Effector CD8-positive, alpha-beta T cell (primary cell): ENCODE measurements around the gene KRT40.
"Not testable (repeated sequence)": the region's sequence is repeated elsewhere in the genome, so short reads cannot be mapped to it uniquely, and the experiment has no call there.

Experiments
- DNase-seq: peaks from one replicate; lab custom pipeline; 2025; lab: John Stamatoyannopoulos, UW
- total RNA-seq, 4 experiments: gene quantifications; one replicate each; lab custom pipeline; 2026; lab: John Stamatoyannopoulos, UW

The KRT40 gene
- total RNA-seq: 0 reads per million in 4 experiments

DNA sequence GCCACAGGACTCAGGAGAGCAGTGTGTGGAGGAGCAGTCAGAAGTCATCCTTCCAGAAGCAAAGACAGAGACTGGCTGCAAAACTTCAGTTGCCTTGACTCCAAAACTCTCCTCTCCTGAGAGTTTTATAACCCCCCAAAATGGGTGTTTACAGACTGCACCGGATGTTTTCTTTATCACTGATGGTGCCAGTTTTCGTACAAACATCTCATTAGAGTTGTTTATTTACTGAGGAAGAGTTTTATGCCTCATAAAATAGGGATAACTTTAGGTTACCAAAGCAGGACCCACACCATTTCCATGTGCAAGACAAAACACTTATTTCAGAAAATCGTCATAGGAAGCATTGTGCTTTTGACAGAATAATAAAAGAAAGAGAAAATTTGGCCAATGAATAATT is at the start of gene KRT40:
Gene KRT40, minus strand, starts transcription at position 101 of the 400 bp plus-strand sequence. Its CDS starts 53 bp downstream, at position 48.
- DNase-seq: no peak

DNA sequence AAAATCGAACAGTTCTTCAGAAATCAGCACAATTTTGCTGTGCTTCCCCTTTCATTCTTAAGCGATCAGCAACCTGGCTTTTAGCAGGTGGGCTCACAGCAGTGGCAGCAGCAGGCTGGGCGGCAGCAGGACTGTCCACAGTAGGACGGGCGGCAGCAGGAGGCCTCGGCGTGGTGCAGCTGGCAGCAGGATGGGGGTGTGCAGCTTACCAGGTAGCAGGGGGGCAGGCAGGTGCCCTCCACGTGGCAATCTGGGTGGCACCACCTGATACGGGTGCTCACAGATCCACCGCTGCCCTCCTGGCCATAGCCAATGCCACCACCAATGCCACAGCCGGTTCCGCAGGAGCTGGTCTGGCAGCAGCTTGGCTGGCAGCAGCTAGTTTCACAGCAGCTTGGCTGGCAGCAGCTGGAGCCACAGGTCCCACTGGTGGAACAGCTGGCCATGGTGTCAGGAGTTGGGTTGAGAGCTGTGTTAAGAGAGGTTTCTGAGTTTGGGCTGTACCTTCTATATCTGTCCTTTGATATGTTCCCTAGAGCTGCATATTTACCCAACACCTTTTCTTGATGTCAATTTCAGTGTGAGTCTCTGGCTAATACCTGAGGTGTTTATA is 45.6 kb upstream of the KRT40 start, which contains the start of gene KRTAP1-4:
Gene KRTAP1-4, minus strand, starts transcription at position 563 of the 613 bp plus-strand sequence. Its CDS starts 117 bp downstream, at position 446.
- DNase-seq: no peak

DNA sequence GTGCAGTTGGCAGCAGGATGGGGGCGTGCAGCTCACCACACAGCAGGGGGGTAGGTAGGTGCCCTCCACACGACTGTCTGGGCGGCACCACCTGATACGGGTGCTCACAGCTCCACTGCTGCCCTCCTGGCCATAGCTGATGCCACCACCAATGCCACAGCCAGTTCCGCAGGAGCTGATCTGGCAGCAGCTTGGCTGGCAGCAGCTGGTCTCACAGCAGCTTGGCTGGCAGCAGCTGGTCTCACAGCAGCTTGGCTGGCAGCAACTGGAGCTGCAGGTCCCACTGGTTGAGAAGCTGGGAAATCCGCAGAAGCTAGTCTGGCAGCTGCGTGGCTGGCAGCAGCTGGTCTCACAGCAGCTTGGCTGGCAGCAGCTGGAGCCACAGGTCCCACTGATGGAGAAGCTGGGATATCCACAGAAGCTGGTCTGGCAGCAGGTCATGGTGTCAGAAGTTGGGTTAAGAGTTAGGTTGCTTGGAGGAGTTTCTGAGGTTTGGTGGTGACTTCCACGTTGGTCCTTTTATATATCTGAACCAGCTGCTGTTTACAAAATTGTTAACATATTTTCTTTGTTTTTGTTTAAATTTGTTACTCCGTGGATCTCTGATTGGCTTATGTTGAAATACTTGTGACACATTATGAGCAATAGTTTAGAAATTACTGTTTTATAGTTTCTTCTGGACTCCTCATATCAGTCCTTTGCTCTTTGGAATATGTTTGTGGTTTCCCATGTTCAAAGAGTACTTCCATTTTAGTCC is 42.8 kb upstream of the KRT40 start, which contains the start of gene KRTAP1-5:
Gene KRTAP1-5, minus strand, starts transcription at position 494 of the 757 bp plus-strand sequence. Its CDS starts 53 bp downstream, at position 441.
- no peak for DNase-seq

DNA sequence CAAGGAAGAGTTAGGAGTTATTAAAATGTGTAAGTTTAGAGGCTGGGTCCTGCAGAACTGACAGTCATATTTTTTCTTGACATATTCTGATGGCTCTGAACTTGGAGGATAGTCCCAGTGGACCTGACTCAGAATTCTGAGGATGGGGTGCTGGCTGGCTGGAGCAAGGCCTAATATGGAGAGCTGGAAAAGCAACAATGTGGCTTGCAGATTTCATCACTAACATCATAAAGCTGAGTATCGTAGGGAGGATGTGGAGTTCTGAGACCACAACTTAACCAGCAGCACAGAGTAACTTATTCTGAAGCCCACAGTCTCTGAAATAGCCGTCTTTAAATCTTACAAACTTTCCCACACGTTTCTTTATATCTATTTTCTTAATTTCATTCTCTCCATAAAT is 40.6 kb upstream of the KRT40 start:
- no peak for DNase-seq

DNA sequence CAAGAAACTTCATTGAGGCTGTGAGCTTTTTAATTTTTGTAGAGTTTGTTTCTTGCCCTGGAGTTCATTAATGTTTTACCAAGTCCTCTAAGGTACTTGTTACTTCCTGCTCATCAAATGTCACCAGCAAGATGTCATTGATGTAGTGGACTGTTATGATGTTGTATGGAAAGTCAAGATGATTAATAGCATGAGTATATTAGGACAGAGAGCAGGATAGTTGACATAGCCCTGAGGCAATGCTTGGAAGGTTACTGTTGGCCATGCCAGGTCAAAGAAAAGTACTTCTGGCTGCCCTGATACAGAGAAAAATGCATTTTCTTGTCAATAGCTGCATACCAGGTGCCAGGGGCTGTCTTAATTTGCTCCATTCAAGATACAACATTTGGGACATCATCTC is 36.2 kb upstream of the KRT40 start:
- DNase-seq: no peak

DNA sequence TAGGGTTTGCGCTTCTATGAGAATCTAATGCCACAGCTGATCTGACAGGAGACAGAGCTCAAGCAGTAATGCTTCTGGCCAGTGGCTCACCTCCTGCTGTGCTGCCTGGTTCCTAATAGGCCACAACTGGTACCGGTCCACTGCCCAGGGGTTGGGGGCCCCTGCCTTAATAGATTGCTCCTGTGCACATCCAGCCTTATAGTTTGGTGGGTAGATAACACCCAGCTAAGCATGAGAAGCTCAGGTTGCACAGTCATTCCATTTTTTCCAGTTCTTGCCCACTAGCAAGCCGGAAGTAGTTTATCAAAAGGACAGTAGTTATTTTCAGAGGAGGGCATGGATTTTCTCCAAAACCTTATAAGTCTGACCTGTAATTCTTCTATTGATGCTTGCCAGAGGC is 35.3 kb upstream of the KRT40 start:
- DNase-seq: no peak

DNA sequence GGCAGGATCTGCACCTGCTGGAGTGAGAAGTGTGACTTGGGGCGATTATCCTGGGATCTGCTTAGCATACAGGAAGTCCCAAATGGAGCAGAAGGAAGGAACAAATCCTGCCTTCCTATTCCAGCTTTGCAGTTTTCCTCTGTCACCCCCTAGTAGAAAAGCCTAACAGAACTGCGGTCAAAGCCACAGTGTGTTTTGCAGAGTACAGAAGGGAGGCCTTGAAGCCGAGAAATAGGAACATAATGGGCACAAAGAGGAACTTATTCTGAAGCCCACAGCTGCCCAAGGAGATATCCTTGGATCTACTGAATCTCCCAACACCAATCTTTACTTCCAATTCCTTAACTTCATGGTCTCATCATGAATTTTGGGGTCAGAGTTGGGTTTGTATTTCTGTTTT is 34.4 kb upstream of the KRT40 start:
- no peak for DNase-seq

DNA sequence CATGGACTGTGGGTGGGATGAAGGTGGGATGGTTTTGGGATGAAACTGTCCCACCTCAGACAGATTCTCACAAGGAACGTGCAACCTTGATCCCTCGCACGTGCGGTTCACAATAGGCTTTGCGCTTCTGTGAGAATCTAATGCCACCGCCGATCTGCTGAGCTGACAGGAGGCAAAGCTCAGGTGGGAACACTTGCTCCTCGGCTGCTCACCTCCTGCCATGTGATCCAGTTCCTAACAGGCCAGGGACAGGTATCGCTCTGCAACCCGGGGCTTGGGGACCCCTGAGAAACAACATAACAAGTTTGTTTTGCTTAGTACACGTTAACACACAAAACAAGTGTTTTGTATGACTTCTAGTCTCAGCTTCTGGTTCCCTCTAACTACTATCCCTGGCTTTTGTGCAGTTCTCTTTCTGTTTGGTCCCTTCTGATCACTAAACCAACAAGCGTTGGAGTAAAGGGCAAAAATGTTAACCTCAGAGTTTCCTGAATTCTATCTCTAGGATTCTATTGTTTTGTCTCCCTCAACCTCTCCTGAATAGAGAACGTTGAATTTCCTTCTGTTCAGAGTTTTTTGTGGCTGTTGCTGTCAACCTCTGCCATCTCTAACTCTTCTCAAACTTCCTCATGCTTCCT is 32.6 kb upstream of the KRT40 start:
- no peak for DNase-seq

DNA sequence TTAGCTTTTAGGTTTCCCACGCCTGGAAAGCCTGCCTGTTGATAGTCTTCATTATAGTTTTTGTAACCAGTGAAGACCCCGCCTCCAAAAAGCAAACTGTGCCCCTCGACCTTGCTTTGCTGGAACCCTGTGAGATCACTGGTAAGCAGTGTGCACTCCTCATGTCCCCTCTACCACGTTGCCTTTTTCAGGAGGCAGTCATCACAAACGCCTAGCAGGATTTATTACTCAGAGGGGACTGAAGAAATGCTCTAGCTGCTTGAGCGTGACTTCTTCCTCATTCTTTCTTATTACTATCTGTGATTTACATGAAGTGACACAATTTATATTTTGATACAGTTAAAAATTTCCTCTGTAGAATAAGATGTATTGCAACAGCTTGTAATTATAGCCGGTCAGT is 31.3 kb upstream of the KRT40 start:
- no peak for DNase-seq

DNA sequence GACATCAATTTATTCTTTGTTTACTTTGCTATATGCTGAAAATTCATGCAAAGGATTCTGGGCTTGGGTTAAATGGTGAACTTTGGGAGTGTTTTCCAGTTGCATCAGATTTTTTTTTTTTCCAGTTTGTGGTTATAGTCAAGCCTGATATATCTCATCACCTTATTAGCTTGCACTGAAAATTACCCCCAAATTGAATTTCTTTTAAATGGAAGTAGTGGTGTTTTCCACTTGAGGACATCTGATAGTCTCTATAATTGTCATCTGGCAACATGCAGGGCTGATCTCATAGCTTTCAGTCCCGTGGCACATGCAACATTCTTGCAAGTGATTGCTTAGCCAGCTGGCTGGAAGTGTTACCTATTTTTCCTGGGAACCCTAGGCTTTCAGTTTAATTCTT is 29.5 kb upstream of the KRT40 start:
- DNase-seq: no peak

DNA sequence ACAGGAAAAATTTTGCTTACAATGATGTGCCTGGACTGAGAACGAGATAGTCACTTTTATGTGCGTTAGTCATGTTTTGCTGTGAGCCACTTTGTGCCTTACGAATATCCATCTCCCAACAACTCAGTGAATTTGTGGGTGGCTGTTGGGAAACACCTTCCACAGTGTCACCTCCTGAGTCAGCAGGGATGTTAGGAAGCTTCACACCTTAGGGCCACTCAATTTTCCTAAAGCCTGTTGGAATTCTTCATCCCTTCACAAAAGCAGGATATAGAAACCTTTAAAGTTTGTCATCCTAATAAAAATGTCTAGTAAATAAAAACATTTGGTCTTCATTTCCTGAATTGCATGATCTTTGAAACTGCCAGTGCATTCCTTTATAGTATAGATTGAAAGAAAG is 29.1 kb upstream of the KRT40 start:
- DNase-seq: no peak

DNA sequence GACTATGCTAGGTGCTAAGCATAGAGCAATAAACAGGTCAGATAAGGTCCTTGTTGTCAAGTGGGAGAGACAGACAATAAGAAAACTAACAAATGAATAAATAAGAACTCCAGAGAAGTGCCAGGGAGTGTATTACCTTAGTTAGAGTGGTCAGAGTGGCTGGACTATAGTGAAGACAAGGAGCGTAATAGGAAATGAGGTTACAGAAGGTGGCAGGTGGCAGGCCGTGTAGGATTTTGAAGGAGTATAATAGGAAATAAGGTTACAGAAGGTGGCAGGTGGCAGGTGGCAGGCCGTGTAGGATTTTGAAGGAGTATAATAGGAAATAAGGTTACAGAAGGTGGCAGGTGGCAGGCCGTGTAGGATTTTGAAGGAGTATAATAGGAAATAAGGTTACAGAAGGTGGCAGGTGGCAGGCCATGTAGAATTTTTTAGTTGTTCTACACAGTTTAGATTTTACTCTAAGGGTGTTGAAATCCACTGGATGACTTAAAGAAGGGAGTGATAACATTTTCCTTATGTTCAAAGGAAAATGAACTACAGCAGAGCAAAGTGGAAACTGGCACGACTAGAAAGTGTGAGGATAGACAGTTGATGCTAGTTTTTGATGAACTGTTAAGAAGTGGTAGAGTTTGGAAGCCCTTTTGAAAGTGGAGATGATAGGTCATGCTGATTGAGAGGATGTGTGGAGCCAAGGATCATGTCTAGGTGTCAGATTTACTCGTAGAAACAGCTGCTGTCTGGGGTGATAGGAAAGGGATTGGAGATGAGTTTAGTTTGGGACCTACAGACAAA is 28.4 kb upstream of the KRT40 start:
- no peak for DNase-seq

DNA sequence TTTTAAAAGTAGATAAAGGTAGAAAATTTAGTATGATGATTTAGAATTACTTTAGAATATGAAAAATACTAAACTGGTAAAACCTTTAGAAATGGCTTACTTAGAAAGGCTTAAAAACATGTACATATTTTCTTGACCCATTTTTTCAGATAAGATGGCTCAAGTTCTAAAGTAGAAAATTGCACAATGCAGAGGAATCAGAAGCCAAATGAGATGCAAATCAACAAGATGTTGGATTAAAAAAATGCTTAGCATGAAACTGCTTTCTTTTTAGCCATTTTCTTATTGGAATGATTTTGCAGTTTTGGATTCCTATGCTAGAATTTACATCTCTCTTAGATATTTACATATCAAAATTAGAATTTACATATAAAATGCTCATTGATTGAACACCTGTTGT is 26.3 kb upstream of the KRT40 start:
- no peak for DNase-seq

DNA sequence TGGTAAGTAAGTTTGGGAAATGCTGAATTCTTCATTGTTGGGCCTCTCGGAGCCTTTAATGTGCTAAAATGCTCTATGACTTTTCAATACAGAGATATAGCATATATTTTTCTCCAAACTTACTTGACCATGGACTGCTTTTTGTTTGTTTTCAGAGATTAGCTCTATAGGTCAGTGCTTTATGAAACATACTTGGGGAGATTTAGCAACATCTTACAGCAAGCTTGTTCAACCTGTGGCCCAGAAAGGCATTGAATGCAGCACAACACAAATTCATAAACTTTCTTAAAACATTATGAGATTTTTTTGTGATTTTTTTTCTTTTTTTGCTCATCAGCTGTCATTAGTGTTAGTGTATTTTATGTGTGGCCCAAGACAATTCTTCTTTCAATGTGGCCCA is 25.8 kb upstream of the KRT40 start:
- DNase-seq: no peak

DNA sequence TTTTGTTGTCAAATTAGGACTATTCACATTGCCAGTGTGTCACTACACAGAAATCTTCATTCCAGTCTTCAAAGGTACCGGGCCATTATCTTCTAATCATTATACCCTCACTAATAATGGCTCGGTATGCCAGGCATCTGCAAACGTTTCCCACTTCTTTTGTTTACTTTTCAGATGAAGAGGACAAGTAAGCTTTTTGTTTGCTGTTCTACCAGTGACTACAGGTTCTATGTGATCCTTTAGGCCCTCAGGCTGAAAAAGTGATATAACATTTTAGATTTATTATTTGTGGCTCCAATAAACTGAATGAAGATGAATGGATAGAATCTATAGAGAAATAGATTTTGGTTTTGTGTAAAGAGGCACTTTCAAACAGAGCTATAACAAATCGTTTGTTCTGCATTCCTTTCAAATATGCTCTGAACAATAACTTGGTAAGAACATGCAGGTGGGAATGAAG is 25.2 kb upstream of the KRT40 start:
- no peak for DNase-seq

DNA sequence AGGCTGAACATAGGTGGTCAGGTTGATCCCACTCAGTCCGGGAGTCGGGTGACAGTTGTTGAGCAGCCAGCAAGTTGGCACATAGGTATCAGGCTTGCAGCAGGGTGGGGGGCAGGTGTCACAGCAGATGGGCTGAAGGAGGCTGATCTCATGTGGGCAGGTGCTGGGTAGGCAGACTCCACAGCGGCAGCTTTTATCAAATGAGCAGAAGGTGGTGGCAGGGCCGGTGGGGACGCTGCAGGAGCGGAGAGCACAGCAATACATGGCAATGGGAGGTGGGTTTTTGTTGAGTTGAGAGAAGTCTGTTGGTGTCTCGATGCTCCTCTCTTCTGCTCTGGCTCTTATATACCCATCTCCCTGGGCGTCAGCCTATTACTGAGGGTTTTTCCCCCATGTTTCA is 24.7 kb upstream of the KRT40 start, which contains the start of gene KRTAP3-1:
Gene KRTAP3-1, minus strand, starts transcription at position 318 of the 400 bp plus-strand sequence. Its CDS starts 54 bp downstream, at position 264.
- no peak for DNase-seq

DNA sequence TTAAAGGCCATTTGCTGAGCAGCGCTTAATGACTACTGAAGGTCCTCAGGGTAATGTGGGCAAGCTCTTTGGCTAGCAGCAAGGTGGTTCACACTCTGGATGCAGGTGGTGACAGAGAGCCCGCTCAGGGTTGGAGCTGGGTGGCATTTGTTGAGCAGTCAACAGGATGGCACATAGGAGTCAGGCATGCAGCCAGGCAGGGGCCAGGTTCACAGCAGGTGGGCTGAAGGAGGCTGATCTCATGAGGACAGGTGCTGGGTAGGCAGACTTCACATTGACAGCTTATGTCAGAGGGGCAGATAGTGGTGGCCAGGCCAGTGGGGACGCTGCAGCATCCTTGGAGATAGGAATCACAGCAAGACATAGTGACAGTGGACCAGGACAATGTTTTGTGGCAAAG is 20.3 kb upstream of the KRT40 start:
- no peak for DNase-seq

DNA sequence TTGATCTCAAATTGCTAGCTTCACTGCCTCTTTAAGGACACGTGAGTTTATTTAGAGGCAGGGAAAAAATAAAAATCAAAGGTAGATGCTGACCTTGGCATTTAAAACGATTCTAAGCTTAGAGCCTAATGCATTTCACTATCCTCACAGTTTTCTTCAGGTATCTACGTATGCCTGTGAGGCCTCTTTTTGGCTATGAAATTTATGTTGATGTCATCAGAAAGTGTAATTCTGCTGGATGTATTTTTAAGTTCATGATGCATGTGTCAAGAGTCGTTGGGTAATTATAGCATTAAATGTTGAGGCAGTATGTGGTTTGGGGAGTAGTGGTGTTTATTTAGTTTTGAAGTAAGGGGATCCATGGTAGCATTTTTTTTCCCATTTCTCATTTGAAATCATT is 19.8 kb upstream of the KRT40 start:
- DNase-seq: no peak

DNA sequence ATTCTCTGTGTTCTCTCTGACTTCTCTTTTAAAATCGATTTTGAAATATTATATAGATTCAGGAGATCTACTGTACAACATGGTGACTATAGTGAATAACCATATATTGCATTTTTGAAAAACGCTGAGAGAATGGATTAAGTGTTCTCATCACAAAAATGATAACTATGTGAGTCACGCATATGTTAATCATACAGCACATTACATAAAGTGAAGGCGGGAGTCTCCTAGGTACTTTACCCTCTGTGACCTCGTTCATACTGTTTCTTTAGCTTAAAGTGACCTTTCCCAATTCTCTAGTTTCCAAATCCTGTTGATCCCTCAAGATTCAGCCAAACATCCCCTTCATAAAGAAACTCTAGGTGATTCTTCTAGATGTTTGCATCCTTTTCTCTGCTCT is 18.7 kb upstream of the KRT40 start:
- DNase-seq: no peak

DNA sequence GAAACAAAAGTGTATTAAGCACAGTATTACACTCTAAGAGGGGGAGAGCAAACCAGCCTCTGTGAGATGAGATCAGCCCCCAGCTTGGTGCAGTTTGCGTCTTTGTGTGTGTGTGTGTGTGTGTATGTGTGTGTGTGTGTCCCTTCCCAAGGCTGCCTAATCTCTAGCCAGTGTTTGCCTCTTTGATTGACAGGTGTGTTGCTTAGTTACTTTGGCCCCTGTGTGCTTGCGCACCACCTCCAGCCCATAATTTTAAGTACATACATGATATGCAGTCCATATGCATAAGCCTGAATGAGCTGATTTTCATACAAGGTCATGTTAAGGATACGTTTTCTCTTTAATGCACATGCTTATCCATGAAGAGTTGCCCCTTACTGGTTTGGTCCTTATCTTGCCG is 17.7 kb upstream of the KRT40 start:
- DNase-seq: no peak

DNA sequence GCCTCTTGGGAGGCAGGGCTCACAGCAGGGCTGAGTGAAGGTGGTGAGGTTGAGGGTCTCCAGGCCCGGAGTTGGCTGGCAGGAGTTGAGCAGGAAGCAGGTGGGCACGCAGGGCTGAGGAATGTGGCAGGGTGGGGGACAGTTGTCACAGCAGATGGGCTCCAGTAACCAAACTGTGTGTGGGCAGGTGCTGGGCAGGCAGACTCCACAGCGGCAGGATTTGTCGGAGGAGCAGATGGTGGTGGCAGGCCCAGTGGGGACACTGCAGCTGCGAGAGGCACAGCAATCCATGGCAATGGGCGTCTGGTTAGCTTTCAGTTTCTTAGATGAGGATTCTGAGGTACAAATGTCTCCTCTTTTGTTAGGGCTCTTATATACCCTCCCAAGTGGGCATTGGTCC is 15.4 kb upstream of the KRT40 start, which contains the start of gene KRTAP3-2:
Gene KRTAP3-2, minus strand, starts transcription at position 344 of the 400 bp plus-strand sequence. Its CDS starts 53 bp downstream, at position 291.
- not testable (repeated sequence) for DNase-seq

DNA sequence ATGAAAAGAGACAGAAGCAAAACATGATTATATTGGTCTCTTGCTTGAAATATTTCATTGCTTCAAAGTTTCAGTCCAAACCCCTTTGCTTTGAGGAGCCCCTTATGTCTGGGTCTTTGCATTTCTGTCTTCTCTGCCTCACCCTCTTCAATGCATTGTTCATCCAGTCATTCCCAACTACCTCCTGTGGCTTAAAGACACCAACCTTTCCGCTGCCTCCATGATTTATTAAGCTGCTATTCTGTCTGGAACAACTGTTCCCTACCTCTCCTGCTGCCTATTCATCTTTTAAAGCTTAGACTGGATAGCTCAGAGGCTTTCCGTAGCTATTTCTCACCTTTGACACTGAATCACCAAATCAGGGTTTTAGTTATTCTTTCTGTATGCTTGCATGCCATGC is 13.2 kb upstream of the KRT40 start:
- DNase-seq: no peak
